GM21528 (cell line): ENCODE data around the gene AKT1S1.

Source experiments
- ATAC-seq: cut with Tn5 transposase; IDR thresholded peaks from one replicate; pipeline ENCODE4 v1.9.1; 2021; ENCODE audit warnings: mild to moderate bottlenecking, moderate library complexity; ENCODE audit not compliant: unreplicated experiment, low FRiP score

Gene AKT1S1

GRCh38 chr19:49887037-49887664, 10.0 kb upstream of the AKT1S1 start:
- ATAC-seq = no peak

- no peak for ATAC-seq
Measured at GRCh38 chr19:49884760-49885159, 7.6 kb upstream of the AKT1S1 start.

GRCh38 chr19:49884109-49884508, 7.0 kb upstream of the AKT1S1 start:
- ATAC-seq = no peak

- ATAC-seq = no peak
Measured at GRCh38 chr19:49883094-49883493, 5.9 kb upstream of the AKT1S1 start.

- no peak for ATAC-seq
Measured at GRCh38 chr19:49882643-49883042, 5.5 kb upstream of the AKT1S1 start.

- no peak for ATAC-seq
Measured at GRCh38 chr19:49881672-49882394, 4.7 kb upstream of the AKT1S1 start.

GRCh38 chr19:49881186-49881585, 4.0 kb upstream of the AKT1S1 start:
- ATAC-seq = no peak

- no peak for ATAC-seq
Measured at GRCh38 chr19:49880162-49880869, 3.2 kb upstream of the AKT1S1 start.

- ATAC-seq = no peak
Measured at GRCh38 chr19:49879243-49879963, 2.2 kb upstream of the AKT1S1 start.

- no peak for ATAC-seq
Measured at GRCh38 chr19:49878744-49879070, 1.6 kb upstream of the AKT1S1 start.

GRCh38 chr19:49877879-49878743, 956 bp upstream of the AKT1S1 start:
- peak; percentile 46 for ATAC-seq

- peak; percentile 44 for ATAC-seq
Measured at GRCh38 chr19:49876422-49877019, 634 bp downstream of the AKT1S1 start.

- no peak for ATAC-seq
Measured at GRCh38 chr19:49875857-49876421, 1.2 kb downstream of the AKT1S1 start.

- ATAC-seq = no peak
Measured at GRCh38 chr19:49875177-49875576, 2.0 kb downstream of the AKT1S1 start.

- no peak for ATAC-seq
Measured at GRCh38 chr19:49874503-49875157, 2.5 kb downstream of the AKT1S1 start.

GRCh38 chr19:49873834-49874233, 3.3 kb downstream of the AKT1S1 start:
- no peak for ATAC-seq

- no peak for ATAC-seq
Measured at GRCh38 chr19:49873129-49873521, 4.0 kb downstream of the AKT1S1 start.

- ATAC-seq = no peak
Measured at GRCh38 chr19:49872245-49873128, 4.7 kb downstream of the AKT1S1 start.
